Heart left ventricle (tissue), 13 donors: ENCODE data around the gene SH3BP2.

Source experiments
- CTCF ChIP-seq, 12 donors: fragments of 200-600 bp; sonication (generic) in 4 of 12; IDR thresholded peaks; one replicate each; pipeline versions ENCODE4 v1.5.0 to v1.8.0; 2018 to 2022; ENCODE audit warnings: antibody characterized with exemption in 12 of 12, mild to moderate bottlenecking in 5 of 12
- POLR2A ChIP-seq, 2 donors: fragments of 450-650 bp; IDR thresholded peaks; one replicate each; pipeline ENCODE4 v1.6.1; 2017; ENCODE audit warnings: antibody characterized with exemption in 2 of 2, mild to moderate bottlenecking in 2 of 2, moderate library complexity in 2 of 2
- donor health status: ischemic (EF 13 %, LVEDD 7.1; RV severe dilation, severe dysfunction).
- donor health status: DM: no; HTN: yes; CAD: no.
- donor health status: DM: no; HTN: no; CAD: no.
- donor health status: ischemic (EF 25% LVEDD 6.9; RV normal size, moderate dysfunction).
- donor health status: ischemic (EF 25% LVEDD 5.7; RV mildly dilated, moderate dysfunction).
- donor health status: ischemic (EF 35%, LVEDD 5.7; RV mildly dilated, moderate dysfunction).
- donor health status: nonischemic (EF 11% LVEDD 7.7; RV severe dilation, severe dysfunction).
- donor health status: DM: yes; HTN: yes; CAD: no.
- donor health status: PGD.
- donor health status: ischemic (EF 29% LVEDD 5.4; RV normal size, mild dysfunction).
- donor health status: nonischemic (EF 23%, LVEDD 6.1; RV moderate dilation, normal function).

GRCh38 chr4:2831611-2832308, 38.9 kb downstream of the SH3BP2 start:
- no peak for TF ChIP-seq CTCF (IDR thresholded peaks at IDR 0.05)
- TF ChIP-seq POLR2A (IDR thresholded peaks at IDR 0.05) = no peak
